Measurements from ENCODE around the gene ARHGAP26. TPM values are rescaled to one million over a fixed set of nuclear protein-coding genes. Genes with fewer than 3 reads are reported as not detected.

Gene ARHGAP26
- total RNA-seq, 1 donor from 2014 or later = 20.1 TPM

GRCh38 chr5:142772446-142773293, 2.5 kb downstream of the ARHGAP26 start:
- H3K9me3 Mint-ChIP-seq (ENCODE audit: unreplicated experiment) = no peaks in the 10 kb centered on the region
- peaks cover 7% of the 10 kb centered on the region for H3K27me3 Mint-ChIP-seq (ENCODE audit: unreplicated experiment)
- no peak for DNase-seq
- H3K4me1 Mint-ChIP-seq (ENCODE audit: low read depth, unreplicated experiment) = peaks cover 2% of the 10 kb centered on the region
- H3K4me3 Mint-ChIP-seq (ENCODE audit: unreplicated experiment) = no peak overlapping the region
- H3K36me3 Mint-ChIP-seq (ENCODE audit: unreplicated experiment) = no peaks in the 10 kb centered on the region
- no peak for TF ChIP-seq CTCF (IDR thresholded peaks at IDR 0.05; ENCODE audit: partially characterized antibody, unreplicated experiment)
- no peak overlapping the region for H3K27ac Mint-ChIP-seq (ENCODE audit: unreplicated experiment)

- Mint-ChIP-seq H3K9me3 (ENCODE audit: unreplicated experiment) (peaks cover 1% of the 10 kb centered on the region), H3K36me3 (ENCODE audit: unreplicated experiment) (no peaks in the 10 kb centered on the region), H3K4me1 (ENCODE audit: low read depth, unreplicated experiment) (peaks cover 28% of the 10 kb centered on the region), H3K27me3 (ENCODE audit: unreplicated experiment) (peaks cover 2% of the 10 kb centered on the region), H3K4me3 (ENCODE audit: unreplicated experiment) (no peak overlapping the region), H3K27ac (ENCODE audit: unreplicated experiment) (no peak overlapping the region)
- no peak for DNase-seq
- TF ChIP-seq CTCF (IDR thresholded peaks at IDR 0.05; ENCODE audit: partially characterized antibody, unreplicated experiment) = no peak
Measured at GRCh38 chr5:142777099-142777498, 6.9 kb downstream of the ARHGAP26 start.

GRCh38 chr5:142777850-142778249, 7.7 kb downstream of the ARHGAP26 start:
- no peak for DNase-seq
- H3K9me3 Mint-ChIP-seq (ENCODE audit: unreplicated experiment) = peaks cover 1% of the 10 kb centered on the region
- H3K4me1 Mint-ChIP-seq (ENCODE audit: low read depth, unreplicated experiment) = peaks cover 29% of the 10 kb centered on the region
- H3K36me3 Mint-ChIP-seq (ENCODE audit: unreplicated experiment) = no peaks in the 10 kb centered on the region
- no peak for TF ChIP-seq CTCF (IDR thresholded peaks at IDR 0.05; ENCODE audit: partially characterized antibody, unreplicated experiment)
- no peak overlapping the region for H3K4me3 Mint-ChIP-seq (ENCODE audit: unreplicated experiment)
- no peak overlapping the region for H3K27ac Mint-ChIP-seq (ENCODE audit: unreplicated experiment)
- H3K27me3 Mint-ChIP-seq (ENCODE audit: unreplicated experiment) = peaks cover 2% of the 10 kb centered on the region

GRCh38 chr5:142779163-142779840, 9.1 kb downstream of the ARHGAP26 start:
- Mint-ChIP-seq H3K4me3 (ENCODE audit: unreplicated experiment) (no peak overlapping the region), H3K27me3 (ENCODE audit: unreplicated experiment) (peaks cover 6% of the 10 kb centered on the region), H3K9me3 (ENCODE audit: unreplicated experiment) (peaks cover 7% of the 10 kb centered on the region), H3K27ac (ENCODE audit: unreplicated experiment) (no peak overlapping the region), H3K4me1 (ENCODE audit: low read depth, unreplicated experiment) (peaks cover 42% of the 10 kb centered on the region), H3K36me3 (ENCODE audit: unreplicated experiment) (no peaks in the 10 kb centered on the region)
- no peak for TF ChIP-seq CTCF (IDR thresholded peaks at IDR 0.05; ENCODE audit: partially characterized antibody, unreplicated experiment)
- no peak for DNase-seq

- no peaks in the 10 kb centered on the region for H3K36me3 Mint-ChIP-seq (ENCODE audit: unreplicated experiment)
- no peak overlapping the region for H3K4me3 Mint-ChIP-seq (ENCODE audit: unreplicated experiment)
- peak overlapping the region; percentile 37 for H3K27ac Mint-ChIP-seq (ENCODE audit: unreplicated experiment)
- no peak for DNase-seq
- H3K4me1 Mint-ChIP-seq (ENCODE audit: low read depth, unreplicated experiment) = peaks cover 50% of the 10 kb centered on the region
- H3K9me3 Mint-ChIP-seq (ENCODE audit: unreplicated experiment) = peaks cover 7% of the 10 kb centered on the region
- H3K27me3 Mint-ChIP-seq (ENCODE audit: unreplicated experiment) = peaks cover 6% of the 10 kb centered on the region
- no peak for TF ChIP-seq CTCF (IDR thresholded peaks at IDR 0.05; ENCODE audit: partially characterized antibody, unreplicated experiment)
Measured at GRCh38 chr5:142780871-142781270, 10.7 kb downstream of the ARHGAP26 start.

Measured in glutamatergic neuron (in vitro differentiated cells).